Hematopoietic multipotent progenitor cell treated with erythropoietin and hydrocortisone succinate and interleukin-3 and kit ligand, for 8 days (in vitro differentiated cells): ENCODE data around the gene MEX3A.
"Not testable (repeated sequence)": the region's sequence is repeated elsewhere in the genome, so short reads cannot be mapped to it uniquely, and the experiment has no call there.

Experiments
- DNase-seq: peaks from one replicate; pipeline ENCODE4 v3.0.0-alpha.2; 2015

The MEX3A gene

DNA sequence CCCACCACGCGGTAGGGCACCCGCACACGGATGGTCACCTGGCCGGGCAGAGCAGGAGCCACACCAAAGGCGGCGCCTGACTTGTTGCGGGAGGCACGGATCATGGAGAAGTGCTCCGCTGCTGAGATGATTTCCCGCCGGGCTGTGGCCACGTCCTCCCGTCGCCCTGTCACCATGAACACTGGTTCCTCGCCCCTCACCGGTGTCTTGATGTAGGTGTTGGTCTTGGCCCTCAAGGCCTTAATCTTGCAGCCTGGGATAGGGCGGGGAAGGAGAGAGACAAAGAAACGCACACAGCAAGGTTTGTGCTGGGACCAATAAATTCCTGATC lies 4.9 kb downstream of the MEX3A start:
- DNase-seq, result no peak

DNA sequence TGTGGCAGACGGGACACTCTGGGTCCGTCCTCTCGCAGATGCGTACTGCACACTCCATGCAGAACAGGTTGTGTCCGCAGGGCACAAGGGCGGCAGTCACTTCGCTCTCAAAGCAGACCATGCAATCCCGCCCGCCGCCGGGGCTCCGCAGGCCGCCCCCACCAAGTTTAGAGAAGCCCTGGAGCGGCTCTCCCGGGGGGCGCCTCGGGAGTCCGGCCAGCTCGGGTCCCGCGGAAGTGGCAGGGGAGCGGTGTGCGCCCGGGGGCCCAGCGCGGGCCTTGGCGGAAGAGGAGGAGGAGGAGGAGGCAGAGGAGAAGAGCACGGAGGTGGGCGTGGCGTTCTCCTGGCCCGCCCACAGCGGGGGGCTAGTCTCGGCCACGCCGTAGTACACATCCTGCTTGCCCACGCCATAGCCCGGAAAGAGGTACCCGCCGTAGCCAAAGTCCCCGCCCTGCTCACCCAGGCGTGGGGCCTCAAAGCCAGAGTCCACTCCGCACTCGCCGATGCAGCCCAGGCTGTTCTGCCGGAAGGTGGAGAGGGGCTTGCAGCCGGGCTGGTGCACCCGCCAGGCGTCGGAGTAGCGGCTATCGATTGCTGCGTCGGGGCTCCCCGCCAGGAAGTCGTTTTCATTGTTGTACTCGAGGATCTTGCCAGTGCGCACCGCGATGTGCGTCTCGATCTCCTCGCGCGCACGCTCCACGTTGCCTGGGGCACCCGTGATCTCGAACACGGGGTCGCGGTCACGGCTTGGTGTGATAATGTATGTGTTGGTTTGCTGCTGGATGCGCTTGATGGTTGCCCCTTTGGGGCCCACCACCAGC lies 5.4 kb downstream of the MEX3A start:
- DNase-seq, result peak; percentile 39

DNA sequence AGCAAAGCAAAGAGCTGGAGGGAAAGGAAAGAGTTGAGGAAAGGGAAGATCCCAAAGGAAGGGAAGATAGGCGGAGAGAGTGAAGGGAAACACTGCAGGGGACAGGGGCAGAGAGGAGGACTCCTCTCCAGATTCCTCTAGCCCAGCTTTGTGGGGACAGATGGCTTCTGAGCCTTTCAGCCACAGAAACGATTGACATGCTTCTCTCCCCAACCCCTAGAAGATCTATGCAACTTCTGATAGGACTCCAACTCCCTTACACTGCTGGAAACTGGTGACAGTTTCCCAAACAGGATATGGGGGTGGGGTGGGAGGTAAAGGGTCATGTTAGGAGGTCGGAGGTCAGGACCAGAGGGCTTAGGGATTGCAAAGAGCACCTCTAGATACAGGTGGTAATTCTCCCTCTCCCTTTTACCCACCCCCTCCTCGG lies 6.5 kb downstream of the MEX3A start:
- DNase-seq, result no peak

DNA sequence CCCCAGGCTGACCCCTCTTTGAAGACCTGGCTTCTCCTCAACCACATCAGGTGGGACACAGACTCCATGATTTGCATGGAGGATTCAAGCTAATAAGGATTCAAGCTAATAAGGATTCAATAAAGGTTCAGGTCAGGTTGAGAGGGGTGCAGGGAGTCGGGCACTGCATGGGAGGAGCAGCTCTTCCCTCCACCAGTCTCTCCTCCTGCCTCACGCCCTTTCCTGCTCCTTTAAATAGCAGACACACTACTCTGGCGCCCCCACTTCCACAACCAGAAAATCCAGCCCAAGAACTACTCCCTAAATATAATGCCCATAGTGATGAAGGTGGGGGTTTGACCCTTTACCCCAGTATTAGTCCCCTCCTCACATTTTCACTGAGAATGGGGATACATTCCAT lies 7.1 kb downstream of the MEX3A start:
- peak; percentile 41 for DNase-seq

DNA sequence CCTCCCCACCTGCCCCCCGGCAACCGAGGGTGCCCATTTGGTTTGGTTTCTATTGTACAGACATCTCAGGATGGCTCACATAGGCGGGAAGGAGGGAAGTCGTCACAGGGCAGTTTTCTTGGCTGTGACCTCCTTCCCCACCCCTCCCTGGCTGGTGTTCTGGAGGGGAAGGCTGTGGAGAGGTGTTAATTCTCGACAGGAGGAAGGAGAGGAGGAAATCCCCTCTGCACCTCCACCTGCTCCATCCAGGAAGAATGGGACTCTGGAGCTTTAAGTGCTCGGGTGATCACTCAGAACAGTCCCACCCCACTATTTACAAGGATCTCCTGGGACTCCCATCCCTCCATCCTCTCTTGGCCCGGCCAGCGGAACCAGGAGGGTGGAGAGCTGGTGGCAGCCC lies 7.6 kb downstream of the MEX3A start:
- no peak for DNase-seq

DNA sequence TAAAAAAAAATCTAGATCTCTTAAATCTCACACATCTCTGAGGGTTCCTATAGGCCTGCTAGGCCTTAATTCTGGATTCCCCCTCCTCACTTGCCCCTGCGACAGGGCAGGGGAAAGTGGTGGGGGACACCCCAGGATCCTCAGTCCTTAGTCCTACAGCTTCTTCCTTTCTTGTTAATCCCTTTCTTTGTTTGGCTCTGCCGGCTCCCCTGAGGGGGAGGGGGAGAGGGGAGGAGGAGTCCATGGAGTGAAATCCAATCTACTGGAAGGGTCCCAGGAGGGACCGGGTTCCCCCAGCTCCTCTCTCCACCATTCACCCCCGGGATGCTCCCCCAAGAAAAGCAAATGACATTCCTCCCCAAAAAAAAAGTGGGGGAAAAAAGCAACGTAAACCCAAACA lies 8.5 kb downstream of the MEX3A start:
- DNase-seq, result no peak

DNA sequence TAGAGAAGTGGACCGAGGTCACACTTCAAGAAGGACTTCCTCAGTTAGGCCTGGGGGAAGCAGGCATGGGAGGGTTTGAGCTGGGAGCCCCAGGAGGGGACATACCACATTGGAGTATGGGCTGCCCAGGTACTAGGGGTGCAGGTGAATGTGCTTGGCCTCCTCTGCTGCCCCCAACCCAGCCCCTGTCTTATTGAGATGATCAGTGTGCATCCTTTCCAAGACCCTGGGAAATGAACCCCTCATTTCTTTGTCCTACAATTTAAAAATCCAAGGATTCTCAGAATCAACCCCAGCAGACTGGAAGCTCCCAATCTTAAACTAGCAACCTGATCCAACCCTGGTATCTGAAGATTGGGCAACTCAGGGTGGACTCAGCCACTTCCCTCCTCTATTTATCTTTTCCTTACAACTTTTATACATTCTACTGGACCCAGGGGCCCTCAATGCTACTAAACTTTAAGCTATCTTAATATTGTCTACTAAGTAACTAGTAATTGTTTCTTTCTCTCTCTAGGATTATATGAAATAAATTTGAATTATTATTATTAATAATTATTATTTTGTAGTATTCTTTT lies 9.1 kb downstream of the MEX3A start:
- no peak for DNase-seq

DNA sequence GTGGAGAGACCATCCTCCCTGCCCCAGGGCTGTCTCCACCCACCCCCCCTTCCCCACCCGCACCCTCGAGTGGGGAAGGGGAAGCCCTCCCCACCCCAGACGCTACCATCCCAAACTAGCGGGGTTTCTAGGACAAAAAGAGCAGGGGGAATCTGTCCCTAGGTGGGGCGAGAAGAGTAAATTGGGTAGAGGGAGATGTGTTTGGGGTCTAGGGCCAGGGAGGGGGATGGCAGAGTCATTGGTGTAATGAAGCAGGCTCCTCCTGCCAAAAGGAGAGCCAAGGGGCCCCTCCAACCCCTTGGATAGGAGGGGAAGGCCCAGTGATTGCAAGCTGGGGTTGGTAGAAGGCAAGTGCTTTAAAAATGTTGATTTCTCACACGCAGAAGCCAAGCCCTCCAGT lies 10.0 kb downstream of the MEX3A start:
- no peak for DNase-seq

DNA sequence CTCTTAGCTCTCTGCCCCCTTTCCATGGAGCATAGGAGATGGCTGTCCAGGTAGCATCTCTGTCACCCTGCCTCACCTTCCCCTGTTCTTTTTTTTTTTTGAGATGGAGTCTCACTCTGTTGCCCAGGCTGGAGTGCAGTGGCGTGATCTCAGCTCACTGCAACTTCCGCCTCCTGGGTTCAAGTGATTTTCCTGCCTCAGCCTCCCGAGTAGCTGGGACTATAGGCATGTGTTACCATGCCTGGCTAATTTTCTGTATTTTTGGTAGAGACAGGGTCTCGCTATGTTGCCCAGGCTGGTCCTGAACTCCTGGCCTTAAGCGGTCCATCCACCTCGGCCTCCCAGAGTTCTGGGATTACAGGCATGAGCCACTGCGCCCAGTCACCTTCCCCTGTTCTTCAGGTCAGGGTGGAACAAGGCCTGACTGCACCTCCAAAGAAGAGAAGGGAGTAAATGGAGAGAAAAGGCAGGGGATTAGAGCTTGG lies 10.9 kb downstream of the MEX3A start:
- DNase-seq, result not testable (repeated sequence)

DNA sequence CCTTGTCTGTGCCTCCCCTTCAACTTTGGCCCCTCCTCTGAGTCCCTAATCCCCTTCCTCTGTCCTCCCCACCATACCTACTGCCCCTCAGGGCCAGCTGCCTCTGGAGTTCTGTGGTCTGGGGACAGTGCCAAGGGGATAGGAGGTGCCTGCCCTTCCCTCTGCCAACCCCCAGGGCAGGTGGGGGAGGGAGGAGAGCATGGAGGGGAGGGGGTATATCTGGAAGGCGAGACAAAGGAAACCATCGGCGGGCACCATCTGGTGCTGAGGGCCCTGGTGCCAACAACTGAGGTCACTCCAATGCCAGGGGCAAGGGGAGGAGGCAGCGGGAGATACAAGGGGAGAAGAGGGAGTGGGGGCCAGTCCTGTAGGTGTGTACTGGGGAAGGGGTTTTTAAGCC lies 11.7 kb downstream of the MEX3A start:
- DNase-seq, result no peak

DNA sequence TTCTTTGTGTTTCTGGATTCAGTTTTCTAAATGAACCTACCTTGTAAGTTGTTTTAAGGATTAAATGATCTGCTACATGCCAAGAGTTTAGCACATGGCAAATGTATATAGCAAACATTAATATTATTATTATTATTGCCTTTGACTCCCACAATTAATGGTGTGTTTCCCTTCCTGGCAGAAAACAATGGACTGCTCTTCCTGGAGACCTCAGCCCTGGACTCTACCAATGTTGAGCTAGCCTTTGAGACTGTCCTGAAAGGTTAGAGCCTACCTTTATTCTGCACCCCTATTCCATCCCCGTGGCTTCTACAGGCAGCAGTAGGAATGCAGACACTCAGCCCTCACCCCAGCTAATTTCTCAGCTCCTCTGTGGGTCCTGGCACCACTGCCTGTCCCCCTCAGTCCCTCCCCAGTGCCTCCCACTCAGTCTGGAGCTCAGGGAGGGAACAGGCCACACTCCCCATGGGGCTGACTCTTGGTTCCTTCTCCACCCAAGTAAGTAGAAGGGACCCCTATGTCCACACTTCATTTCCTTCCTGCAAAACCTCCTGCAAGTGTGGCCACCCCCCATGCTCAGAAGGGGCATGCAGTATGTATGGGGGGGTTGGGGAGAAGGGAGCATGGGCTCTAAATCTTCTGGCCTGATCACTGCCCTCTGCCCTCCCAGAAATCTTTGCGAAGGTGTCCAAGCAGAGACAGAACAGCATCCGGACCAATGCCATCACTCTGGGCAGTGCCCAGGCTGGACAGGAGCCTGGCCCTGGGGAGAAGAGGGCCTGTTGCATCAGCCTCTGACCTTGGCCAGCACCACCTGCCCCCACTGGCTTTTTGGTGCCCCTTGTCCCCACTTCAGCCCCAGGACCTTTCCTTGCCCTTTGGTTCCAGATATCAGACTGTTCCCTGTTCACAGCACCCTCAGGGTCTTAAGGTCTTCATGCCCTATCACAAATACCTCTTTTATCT lies 12.5 kb downstream of the MEX3A start:
- no peak for DNase-seq

DNA sequence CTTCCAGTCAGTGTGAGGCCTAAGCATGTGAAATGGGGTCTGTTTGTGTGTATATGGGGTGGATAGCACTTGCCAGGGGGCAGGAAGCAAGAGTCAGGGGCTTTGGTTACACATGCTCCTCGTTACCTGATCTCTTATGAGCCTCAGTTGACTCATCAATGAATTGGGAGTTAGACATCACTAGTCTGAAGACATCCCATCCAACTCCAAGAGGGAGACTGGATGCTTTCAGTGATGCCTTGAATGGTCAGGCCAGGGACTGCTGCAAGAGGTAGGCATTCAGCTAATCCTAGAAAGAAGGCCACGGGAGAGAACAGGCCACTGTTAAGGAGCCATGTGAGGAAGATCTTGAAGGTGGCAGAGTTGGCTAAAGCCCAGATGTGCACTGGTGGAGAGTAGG lies 15.0 kb downstream of the MEX3A start:
- no peak for DNase-seq

DNA sequence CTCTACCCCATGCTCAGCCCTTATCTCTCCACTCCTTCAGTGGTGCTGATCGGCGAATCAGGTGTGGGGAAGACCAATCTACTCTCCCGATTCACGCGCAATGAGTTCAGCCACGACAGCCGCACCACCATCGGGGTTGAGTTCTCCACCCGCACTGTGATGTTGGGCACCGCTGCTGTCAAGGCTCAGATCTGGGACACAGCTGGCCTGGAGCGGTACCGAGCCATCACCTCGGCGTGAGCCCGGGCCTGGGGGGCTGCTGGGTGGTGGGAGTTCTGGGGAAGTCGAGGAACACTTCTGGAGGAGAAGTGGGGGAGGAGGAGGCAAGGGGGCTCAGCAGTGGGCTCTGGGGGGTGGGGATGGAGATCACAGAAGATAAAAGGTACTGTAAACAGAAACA lies 16.4 kb downstream of the MEX3A start:
- DNase-seq, result no peak

DNA sequence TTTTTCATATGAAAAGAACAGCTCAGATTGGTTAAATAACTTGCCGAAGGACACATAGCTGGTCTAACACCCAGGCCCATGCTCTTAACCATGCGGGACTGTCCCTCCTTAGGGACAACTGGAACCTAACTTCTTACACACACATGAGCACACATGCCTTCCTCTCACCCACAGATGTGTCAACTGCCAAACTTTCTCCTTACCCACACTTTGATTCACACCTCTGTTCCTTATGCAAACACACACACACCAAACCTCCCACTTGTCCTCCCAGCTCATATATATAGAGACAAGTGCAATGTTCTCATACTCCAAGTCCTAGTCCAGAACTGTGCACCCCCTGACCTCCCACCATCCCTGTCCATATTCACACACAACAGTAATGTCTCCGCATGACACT lies 17.1 kb downstream of the MEX3A start:
- no peak for DNase-seq

DNA sequence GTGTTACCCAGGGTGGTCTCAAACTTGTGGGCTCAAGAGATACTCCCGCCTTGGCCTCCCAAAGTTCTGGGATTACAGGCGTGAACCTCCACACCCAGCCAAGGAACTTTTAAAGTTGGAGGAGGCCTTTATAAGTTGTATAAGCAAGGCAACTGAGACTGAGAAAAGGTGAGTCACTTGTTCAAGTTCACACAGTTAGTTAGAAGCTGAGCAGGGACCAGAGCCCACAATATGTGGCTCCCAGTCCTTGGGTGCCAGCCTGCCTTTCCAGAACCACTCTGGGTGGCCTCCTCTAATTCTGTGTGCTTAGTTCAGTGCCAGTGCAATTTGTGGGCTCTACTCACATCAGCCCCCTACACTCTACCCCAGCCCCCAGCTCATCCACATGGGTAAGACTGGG lies 17.6 kb downstream of the MEX3A start:
- DNase-seq, result no peak

DNA sequence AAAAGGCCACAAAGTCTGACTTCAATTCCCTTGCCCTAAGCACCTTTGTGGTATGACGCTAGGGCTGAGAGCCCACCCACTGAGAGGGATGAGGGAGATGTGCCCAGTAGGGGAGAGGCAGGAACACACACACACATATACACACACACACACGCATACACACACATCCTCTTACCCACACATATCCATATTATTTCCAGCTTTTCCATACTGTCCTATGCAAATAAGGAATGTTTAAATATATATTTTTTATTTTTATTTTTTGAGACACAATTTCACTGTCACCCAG lies 18.3 kb downstream of the MEX3A start:
- no peak for DNase-seq

DNA sequence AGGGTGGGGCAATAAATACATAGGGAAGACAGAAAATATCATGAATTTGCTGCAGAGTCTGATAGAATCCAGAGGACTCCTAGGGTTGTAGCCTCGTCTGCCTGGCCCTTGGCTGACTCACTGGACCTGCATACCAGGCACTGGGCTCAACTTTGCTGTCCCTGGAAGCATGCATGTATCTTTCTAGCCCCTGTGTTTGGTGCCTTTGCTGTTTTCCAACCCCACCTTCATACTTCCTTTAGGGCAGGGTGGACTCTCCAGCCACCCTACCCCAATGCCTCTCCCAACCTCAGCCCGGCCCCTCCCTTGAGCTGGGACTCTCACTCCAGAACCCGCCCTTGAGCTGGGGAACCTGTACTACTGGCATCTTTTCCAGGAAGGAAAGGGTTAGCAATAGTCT lies 20.1 kb downstream of the MEX3A start:
- no peak for DNase-seq

DNA sequence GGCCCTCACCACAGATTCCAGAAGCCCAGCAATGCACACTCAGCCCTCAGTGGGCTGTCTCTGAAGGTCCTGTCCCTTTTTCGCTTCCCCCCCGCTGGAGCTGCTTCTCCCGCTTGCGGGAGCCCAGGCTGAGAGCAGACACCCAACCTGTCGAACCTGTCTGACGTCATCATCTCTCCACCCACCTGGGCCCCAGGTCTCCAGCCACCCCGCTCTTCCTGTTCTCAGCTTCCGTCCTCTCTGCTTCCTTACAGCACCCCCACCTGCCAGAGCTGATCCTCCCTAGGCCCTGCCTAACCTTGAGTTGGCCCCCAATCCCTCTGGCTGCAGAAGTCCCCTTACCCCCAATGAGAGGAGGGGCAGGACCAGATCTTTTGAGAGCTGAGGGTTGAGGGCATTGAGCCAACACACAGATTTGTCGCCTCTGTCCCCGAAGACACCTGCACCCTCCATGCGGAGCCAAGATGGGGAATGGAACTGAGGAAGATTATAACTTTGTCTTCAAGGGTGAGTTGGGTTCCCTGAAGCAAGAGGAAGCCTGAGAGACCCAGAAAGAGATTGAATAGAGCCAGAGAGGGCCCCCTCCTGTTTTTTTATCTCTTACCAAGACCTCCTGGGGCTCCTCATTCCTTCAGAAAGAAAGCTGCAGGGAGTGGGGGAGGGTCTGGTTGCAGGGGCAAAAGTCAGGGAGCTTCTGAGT lies 21.2 kb downstream of the MEX3A start, which contains the start of gene RAB25:
Gene RAB25 (plus strand): TSS at position 224 of the 700 bp plus-strand sequence. CDS start 241 bp downstream, at position 465.
- no peak for DNase-seq

DNA sequence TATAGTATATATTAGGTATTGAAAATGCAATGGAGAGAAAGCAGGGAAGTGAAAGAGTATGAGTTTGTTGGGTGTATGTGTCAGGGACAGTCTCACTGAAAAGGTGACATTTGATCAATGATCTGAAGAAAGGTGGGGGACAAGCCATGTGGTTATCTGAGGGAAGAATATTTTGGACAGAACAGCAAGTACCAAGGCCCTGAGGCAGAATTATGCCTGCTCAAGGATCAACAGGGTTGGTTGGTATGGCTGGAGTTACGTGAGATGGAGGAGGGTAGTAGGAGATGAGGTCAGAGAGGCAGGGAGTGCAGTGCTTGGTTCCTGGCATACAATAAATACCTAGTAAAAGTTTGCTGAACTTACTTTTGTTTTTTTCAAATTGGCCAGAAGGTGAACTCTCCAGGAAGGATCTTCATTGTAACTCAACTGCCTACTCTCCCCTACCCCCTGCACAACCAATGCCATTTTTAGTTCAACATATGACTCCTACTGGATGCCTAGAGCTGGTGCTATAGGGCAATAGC lies 25.9 kb downstream of the MEX3A start:
- no peak for DNase-seq

DNA sequence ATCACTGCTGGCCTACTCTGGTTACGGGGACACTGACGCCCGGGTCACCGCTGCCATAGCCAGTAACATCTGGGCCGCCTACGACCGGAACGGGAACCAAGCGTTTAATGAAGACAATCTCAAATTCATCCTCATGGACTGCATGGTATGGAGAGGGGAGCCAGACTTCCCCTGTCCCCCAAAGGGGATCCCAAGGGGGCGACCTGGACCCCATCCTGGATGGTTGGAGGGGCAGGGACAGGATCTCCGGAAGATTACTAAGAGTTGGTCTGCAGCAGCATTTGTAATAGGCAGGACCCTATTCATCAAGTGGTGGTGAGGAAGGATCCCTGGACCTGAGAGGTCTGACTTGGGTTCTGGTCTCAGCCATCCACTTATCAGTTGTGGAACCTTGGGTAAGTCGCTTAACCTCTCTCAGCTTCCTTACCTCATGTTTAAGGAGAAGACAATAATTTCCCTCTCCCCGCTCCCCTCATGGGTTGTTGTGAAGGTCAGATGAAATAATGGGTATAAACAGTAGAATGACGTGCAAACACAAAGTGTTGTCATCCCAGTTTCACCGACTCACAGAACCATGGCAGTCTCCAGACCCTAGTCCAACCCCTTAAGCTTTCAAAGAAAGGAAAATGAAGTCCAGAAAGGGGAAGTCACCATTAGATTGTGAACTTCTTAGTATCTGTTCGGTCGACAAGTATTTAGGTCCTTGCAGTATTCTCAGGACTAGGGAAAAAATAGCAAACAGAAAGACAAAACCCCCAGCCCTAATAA lies 26.8 kb downstream of the MEX3A start:
- DNase-seq, result peak; percentile 24

DNA sequence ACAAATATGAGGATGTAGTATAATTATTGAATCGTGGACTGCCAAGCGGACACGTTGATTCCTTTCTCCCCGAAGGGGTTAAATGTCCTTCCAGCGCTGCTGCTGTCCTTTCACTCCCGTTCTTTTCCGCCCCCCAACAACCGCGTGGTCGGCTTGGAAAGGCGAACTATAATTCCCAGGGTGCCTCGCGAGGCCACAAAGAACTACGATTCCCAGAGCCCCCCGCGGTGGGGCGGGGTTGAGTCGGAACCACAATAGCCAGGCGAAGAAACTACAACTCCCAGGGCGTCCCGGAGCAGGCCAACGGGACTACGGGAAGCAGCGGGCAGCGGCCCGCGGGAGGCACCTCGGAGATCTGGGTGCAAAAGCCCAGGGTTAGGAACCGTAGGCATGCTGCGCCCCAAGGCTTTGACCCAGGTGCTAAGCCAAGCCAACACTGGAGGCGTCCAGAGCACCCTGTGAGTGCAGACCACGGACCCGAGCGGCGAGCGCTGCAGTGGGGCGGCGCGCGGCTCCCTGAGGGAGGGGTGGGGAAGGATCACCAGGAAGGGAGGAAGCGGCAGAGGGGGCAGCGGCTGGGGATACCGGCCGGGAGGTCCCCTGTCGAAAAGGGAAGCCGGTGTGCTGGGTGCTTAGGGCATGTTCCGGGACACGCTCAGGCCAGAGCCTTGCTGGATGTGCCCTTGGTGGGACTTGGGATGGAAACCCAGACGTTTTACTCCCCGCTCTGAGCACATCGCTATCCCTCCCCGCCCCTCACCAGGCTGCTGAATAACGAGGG lies 27.6 kb downstream of the MEX3A start, which contains the start of gene LAMTOR2:
Gene LAMTOR2 (plus strand): TSS at position 283 of the 781 bp plus-strand sequence. CDS start 108 bp downstream, at position 391.
- peak; percentile 99 for DNase-seq
